ENCODE measurements around the gene MUSTN1.

Gene MUSTN1

DNA sequence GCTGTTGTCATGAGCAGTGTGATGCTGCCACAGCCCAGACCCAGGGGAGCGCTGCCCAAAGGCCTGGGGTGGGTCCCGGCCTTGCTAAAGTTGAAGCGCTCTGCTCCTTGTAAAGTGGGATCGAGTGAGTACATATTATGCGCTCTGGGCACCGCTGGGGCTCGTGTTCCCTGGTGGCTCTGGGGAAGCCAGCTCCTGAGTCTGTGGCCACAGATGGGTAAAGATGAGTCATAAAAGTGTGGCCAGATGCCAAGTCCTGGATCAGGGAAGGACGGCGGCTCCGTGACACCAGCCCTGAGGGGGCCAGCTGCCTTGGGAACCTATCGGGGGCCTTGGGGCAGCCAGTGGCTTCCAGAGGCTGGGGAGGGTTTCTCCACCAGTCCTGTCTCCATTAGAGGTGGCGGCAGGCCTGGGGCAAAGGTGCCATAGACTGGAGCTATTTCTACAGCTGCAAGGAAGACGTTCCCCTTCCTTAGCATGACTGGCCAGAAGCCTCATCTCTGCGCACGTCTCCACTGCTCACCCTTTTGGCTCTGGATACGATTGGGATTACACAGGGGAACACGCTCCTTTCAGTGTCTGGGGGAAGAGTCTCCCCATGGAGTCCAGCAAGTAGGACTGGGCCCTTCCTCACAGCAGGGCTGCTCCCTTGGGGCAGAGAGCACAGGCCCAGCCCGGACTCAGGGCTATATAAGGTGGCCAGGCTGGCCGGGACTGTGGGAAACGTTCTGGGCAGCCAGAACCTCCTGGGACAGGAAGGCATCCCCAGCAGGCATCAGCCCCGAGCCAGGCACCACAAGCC is 3.1 kb downstream of the MUSTN1 start:
- peak; percentile 87 for DNase-seq

DNA sequence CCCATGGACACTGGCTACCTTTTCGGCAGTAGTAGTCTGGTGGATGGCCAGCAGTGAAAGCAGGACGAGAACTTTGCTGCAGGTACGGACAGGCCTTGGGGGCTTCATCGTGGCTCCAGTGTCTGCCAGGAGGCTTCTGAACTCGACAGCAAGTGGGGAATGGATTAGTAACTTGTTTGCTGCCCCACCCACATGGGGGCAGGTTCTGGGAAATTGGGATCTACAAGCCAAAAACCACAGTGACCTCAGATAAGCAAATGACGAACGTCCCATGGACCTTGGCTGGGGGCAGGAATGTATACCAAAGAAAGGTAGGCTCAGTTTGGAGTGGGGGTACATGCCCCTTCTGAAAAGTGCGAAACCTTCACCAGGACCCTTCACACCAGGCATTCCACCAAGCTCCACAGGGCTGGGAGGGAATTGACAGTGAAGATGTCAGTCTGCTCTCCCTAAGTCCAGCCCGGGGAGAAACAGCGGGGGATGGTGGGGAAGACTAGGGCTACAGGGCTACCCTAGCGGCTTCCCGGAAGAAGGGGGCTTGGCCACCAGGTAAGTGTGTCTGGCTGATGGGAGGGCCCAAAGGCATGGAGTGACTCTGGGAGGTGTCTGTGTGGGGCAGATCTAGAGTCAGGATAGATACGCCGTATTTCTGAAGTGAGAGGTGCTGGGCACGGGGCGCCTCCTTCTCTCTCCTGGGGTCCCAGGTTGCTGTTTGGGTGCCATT is 4.1 kb downstream of the MUSTN1 start, which contains the start of gene ITIH4:
Gene ITIH4, minus strand, starts transcription at position 138 of the 724 bp plus-strand sequence. Its CDS starts 30 bp downstream, at position 108.
- DNase-seq, result no peak

DNA sequence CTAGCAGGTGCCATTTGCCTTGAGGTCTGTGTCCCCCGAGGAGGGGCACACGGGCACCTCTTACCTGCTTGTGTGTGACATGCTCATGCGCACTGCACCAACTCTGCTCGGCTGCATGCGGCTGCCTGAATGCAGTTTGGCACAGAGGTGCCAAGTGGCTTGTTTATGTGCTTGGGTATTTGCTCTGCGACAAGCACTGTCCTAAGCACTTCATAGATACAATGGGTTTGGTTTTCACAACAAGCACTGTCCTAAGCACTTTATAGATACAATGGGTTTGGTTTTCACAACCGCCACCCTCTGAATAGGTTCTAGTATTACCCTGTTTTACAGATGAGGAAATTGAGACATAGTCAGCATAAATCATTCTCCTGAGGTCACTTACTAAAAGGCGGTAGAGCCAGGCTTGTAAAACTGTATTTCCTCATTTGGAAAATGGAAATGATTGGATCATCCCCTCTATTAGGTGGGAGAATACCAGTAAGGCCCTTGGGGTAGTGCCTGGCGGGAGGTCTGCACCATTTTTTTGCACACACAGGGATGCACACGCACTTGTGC is 4.8 kb downstream of the MUSTN1 start:
- no peak for DNase-seq

DNA sequence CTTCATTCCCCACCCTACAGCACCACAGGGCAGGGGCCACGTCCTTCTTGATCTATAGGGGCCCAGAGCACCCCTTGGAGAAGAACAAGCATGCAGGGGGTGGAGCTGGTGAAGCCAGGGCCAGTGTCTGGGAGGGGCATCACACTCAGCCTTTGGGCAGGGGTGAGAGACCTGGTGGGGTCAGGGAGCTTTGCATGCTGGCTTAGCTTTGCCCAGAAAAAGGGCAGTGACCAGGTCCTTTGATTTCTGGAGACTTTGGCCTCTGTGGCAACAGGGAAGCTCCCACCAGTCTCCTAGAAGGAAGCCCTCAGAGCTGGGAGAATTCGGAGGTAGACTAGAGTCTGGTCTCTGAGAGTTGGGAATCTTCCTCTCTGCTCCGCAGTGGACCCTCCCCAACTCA is 5.3 kb downstream of the MUSTN1 start:
- DNase-seq, result no peak

DNA sequence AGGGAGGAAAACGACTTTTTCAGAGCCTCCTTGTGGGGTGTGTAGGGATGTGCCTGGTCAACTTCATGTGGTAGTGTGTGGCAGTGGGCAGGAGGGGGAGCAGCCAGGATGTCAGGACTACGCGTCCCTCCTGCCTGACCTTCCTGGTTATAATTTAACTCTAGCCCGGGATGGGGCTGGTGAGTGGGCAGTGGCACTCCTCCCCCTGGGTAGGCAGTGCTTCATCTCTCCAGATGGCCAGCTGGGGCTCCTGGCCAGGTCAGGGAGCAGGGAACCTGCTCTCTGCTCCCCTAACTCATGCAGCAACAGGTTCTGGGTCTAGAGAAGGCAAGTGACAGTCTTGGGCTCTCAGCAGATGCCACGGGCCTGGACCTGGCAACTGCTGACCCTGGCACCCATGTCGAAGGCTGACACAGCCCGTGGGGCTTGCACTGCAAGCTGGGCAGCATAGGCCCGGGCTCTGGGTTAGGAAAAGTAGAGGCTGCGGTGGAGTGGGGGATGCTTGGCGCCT is 6.9 kb downstream of the MUSTN1 start:
- no peak for DNase-seq

DNA sequence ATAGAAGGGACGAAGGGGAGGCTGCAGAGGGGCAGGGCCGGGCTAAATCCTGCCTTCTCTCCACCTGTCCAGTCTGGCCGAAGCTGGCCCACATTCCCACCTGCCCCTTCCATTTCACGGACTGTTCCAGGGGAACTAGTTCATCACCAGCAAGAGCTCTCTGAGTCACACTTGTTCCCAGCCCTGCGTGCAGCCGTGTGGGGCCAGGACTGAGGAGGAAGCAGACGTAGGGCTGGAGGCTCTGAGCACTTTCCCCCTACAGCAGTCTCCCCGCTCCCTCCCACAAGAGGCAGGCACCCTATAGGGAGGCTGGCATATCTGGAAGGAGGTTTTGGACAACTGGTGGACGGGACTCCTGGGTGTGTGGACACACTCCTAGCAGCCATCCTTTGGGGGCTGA is 7.4 kb downstream of the MUSTN1 start:
- no peak for DNase-seq

DNA sequence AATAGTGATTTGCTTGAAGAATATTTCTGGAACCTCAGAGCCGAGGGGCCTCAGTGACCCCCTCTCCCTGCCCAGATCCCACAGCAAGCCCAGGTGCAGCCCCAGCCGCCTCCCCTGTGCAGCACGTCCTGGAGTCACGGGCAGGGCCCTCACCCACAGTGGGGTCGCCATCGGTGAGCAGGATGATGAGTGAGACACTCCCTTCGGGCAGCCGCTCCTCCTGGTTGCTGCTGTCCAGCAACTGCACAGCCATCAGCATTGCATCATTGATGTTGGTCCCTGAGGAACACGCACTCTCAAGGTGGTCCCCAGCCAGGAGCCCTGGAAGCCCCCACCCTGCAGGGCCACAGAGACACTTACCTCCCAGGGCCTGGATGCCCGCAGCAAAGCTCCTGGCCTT is 10.8 kb downstream of the MUSTN1 start:
- DNase-seq, result no peak

DNA sequence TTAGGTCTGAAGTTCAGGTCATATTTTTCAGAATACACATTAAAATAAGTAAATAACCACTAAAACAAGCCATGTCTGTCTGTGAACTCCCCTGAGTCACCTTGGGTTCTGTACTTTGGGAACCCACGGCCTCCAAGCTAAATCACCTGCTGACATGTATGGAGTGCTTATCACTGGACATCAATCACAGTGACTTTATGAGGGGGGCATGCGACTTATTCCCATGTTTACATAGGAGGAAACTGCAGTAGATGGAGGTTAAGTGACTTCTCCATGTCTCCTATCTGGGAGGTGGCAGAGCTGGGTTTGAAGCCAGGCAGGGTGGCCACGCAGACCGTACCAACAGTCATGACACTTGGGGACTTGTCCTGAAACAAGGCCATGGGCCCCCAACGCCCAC is 12.5 kb downstream of the MUSTN1 start:
- no peak for DNase-seq

DNA sequence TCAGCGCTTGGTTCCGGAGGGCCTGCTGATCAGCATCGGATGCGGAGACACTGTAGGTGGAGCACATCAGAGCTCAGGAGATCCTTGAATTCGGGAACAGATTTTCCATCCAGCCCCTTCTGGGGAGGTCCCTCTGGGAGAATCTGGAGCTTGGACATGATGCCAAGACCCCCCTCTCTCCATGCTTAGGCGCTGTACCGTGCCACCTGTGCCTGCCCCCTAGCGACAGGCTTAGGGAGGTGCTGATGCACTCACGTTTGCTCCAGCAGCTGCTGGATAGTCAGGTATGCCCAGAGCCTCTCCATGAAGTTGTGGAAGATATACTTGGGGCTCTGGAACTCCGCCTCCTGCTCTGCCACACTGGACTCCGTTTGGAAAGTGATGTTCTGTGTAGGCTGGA is 14.1 kb downstream of the MUSTN1 start:
- peak; percentile 49 for DNase-seq

DNA sequence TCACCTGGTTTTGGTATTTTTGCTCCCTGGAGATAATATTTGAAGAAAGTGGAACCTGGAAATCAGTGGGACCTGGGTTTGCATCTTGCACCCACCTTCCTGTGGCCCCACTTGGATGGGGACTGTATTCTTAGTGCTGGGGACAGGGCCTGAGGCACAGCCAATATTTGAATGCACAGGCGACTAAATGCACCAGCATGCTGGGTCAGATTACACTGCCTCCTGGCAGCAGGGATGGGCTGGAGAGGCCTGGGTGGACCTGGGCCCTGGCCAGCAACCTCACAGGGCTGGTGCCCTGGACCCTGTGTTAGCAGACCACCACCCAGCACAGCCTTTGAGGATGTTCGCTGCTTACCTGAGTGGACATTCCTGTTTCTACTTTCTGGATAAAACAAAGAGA is 14.9 kb downstream of the MUSTN1 start:
- peak; percentile 5 for DNase-seq

DNA sequence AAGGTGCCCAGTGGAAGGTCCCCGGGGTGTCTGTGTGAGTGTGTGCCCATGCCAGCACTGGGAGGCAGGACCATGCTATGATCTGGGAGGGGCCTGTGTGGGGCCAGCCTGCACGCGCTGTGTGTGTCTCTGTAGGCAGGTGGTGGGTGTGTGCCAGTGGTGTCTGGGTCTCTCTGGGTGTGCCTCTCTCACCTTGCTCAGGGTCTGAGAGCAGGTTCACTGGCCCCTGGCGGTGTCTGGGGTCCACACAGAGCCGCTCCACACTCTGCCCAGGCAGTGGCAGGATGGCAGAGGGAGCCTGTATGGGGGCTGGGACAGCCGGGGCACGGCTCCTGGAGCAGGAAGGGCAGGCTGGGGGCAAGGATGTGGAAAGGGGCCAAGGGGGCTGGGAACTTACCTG is 17.0 kb downstream of the MUSTN1 start:
- DNase-seq, result no peak

DNA sequence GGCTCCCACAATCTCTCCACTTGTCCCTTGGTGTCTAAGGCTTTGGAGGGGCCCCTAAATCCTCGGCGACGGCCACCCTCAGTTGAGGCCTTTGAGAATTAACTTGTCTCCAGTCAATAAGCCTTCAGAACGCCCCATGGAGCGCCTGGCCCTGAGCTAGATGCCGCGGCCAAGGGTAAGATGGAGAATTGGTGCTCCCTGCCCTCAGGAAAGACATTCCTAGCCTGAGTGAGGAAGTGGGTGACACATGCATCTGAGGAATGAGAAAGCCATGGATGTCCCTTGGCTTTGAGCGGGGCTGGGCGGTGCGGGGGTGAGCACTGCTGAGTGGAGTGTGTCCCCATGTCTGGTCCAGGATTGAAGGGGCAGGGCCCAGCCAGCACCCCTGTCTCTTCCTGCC is 17.6 kb downstream of the MUSTN1 start:
- no peak for DNase-seq

DNA sequence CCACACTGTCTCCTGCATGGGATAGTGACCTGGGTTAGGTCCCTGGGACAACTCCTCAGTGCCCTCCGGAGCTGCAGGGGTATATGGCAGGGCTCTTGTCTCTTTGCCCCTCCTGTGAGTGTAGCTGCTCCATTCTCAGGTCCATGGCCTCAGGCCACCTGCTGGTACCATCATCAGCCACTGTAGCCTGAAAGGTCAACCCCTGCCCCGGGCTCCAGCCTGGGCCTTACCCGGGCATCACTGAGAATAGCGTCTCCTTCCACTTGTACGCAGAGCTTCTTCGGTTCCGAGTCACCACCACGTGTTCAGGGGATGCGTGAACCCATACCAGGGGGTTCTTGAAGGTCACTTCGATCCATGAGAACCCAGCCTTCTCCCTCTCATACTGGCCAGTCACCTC is 18.2 kb downstream of the MUSTN1 start:
- DNase-seq, result no peak

DNA sequence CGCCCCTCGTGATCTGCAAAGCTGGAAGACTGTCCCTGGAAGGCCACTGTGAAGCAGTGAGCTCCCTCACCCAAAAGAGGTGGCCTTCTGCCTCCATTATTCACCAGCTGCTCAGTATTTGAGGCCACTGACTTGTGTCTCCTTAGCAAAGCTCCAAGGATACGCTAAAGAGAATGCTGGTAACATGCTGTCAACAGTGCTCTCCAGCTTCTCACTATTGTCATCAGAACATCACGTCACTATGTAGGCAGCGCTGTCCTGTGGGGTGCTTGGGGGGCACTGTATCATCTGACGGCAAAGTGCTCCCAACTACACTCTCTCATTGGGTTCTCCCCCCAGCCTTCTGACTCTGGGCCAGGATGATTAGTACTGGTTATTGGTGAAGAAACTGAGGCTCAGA is 18.6 kb downstream of the MUSTN1 start:
- no peak for DNase-seq

DNA sequence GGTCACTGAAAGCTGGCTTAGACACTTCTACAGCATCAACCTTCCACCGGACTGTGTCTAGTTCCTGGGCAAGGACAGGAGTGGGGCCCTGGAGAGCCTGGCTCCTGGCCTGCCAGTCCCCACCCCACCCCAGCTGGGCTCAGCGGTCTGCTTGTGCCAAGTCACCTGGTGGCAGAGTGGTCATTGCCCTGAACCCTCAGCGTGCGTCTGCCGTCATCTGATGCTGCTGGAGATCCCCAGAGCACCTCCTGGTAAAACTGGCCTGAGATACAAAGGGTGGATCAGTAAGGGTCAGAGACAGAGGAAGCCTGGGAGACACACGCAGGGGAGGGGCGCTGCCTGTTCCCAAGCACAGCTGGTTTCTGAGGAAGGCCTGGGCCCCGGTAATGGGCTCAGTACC is 21.0 kb downstream of the MUSTN1 start:
- DNase-seq, result no peak

DNA sequence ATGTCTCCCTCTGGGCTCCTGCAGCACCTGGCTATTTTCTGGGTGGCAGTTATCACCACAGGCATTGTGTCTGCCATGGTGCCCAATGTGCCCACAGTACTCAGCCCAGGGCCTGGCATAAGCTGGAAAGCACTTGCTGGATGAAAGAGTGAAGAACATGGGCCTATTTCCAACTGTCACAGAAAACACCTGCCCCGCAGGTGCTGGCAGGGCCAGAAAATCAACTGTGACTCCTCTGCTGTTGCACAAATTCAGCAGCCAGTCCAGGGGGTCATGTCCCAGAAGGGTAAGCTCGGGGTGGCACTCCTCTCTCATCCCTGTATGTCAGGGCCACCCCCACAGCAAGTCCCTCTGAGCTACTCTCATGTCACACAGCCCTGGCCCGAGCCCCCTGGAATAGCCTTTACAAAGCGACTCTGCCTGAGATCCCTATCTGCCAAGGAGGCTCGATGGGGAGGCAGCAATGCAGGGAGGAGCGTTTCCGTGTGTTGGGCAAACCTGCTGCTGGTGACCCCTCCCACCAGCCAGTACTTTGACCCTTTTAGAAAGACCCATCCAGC is 23.3 kb downstream of the MUSTN1 start:
- no peak for DNase-seq

DNA sequence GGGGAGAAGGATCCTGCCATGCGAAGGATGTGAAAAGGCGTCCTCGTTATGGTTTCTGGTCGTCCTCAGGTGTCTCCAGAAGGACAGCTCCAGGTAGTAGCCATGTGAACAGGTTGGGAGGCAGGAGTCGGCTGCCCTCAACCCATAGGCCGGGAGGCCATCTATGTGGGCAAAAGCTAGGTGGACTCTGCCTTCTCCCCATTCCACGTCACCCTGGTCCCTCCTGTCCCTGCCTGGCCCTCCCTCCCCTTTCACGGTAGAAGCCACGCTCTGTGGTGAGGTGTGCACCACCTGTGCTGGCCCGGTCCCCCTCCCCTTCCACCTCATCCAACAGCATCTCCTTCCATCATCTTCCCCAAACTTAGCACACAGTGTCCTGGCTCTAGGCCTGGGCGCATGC is 23.9 kb downstream of the MUSTN1 start:
- no peak for DNase-seq

DNA sequence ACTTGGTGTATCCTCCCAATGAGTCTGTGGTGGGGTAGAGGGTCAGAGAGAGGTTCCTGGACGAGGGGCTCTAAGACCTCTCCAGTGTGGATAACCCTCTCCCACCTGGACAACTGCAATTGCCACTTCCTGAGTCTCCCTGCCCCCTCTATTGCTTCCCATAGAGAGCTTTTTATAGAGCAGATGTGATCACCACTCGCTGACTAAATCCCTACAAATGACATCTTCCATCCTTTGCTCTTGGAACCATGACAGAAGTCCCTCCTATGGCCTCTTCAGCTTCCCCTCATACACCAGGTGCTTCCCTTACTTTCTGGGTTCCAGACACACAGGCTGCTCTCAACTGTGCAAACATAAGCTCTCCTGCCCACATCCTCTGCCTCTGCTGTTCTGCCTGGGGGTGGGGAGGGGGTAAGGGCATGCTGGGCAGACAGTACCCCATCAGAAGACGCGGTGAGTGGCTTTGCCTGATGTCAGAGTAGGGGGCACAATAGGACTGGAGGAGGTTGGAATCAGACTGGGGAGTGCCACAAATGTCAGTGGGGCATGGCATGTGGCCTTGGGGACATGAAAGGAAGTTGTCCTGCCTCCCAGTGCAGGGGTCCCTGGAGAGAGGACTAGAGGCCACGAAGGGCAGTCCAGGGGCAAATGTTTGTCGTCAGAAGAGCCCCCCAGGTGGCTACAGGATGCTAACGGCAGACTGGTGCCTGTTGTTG is 25.0 kb downstream of the MUSTN1 start:
- DNase-seq, result peak; percentile 7

DNA sequence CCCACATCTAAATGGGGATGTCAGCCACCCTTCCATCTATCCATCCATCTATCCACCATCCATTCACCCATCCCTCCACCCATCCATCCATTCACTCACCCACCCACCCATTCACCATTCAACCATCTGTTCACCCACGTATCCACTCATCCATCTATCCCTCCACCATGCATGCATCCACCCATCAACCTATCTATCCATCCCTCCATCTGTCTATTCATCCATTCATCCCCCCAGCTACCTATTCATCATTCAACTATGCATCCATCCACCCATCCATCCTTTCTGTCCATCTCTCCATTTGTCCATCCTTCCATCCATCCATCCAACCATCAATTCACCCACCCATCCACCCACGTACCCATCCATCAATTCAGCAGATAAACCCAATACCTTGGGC is 25.7 kb downstream of the MUSTN1 start:
- DNase-seq, result no peak

DNA sequence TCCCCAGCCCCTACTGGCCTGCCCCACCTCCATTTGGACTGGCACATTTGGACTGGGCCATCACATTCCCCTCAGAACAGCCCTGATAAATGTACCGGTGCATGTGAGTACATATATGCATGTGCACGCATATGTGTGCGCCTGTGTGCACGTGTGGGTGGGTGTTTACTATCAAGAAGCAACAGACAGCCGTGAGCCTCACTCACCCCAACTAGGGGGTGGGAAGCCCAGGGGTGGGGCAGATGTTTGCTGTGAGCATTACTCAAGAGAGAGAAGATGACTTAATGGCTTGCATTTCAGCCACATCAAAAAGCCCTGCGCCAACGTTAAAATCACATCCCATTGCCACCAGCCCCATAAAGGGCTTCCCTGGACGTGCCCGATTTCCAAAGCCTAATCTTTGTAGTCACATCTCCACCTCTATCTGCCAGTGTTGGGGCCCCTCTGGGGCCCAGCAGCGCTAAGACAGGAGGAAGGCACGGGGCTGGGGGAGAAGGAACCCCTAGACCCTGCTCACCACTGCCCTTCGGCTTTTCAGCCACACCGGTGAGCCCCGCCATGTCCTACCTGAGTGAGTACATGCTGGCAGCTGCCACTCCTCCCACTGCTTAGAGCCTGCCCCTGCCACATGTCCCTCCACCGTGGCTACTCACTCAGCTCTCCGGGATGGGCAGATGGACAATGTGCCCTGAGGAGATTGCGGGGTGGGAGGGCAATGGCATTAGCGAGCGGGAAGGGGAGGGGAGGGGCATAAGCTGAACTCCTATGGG is 29.4 kb downstream of the MUSTN1 start:
- DNase-seq, result no peak

DNA sequence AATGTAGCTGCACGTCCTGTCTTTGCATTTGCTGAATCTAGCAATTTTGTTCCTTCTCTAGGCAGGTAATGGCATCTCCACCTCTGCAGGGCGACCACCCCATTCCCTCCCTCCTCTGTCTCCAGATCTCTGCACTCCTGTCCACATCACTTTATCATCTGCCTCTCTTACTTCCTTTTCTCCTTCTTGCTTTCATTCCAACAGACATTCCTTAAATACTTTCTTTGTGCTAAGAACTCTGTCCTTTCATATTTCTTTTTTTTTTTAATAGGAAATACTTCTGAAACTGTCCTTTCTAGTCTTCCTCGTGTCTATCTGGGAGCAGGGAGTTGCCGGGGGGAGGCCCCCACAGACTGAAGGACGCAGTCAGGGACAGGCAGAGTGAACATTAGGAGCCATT is 33.0 kb downstream of the MUSTN1 start:
- no peak for DNase-seq

DNA sequence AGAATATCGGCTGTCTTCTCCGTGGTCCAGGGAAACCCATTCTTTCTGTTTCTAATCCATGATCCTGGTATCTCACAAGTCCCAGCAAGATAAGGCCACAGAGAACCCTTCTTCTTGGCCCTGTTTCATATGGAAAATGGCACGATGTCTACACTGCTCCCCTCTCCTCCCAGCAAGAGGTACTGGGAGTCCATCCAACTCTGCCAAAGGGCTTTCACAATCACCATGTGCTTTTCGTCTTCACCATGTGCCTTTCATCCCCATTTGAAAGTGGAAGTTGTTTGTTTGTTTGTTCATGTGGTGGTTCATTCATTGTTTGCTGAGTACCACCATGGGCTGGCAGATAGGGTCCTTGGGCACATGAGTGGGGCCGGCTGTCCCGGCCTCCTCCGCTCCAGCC is 34.7 kb downstream of the MUSTN1 start:
- DNase-seq, result no peak

Data from NCI-H69 (cell line).